Suppressor macrophage treated with lipopolysaccharide for 1 hour (primary cell): ENCODE measurements around the gene RHEB.

Experiments
- DNase-seq, 3 donors: peaks; one replicate each; pipeline ENCODE4 v3.0.0-alpha.2; 2020 to 2022

RHEB gene

DNA sequence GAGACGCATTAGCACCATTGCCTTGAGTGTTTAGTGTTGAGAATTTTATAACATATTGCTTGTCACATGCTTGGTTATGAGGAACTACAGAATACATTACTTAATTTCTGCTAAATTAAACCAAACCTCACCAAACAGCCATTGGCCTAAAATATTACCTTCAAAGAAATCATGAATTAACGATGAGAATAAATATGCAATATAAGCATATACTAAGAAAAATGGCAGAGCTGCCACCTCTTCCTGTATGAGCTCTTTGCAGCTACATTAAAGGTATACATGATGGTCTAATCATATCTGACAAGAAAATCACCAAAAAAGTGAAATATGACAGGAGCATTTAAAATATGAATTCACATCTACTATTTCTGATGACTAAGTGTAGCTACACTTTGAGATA, 5.2 kb upstream of the RHEB start:
- no peak for DNase-seq

- DNase-seq, result no peak
These were observed 4.6 kb upstream of the RHEB start for GRCh38 chr7:151524331-151524730.

DNA sequence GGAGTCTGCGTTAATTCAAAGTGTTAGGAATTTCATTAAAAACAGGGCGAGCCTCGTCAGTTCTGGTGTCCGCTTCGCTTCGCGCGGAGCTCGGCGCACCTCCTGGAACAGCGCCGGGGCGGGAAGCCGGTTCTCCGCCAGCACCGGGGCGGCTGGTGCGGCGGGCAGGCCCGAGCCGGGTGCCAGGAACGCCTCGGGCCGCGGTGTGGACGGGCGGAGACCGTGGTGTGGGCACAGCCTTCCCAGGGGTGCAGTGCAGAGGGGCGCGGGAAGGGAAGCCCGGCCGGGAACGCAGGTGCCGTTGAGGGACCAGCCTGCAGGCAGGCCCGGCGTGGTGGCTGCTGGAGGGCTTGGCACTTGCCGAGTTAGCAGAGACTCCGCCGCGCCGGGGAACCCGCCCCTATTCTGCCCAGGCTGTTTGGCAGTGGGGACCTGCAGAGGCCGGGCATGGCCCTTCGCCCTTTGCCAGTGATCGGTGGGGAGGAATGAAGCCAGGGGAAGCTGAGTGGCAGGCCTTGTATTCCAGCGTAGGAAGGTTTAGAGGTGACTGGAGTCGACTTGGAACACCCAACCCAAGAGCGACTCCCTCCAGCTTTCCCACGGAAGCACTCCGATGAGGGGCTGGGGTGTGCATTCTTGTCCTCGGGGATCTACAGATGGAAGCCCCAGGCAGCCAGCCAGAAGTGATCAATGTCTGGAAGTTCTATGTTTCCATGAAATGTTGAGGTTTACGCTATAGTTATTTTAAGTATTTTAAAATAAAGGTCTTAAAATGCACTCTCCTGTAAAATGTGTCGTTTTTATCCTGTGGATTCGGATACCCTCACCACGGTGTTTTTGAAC, 945 bp upstream of the RHEB start:
- peak; percentile 41 to 69 (median 43) for DNase-seq

GRCh38 chr7:151518947-151519764, 539 bp downstream of the RHEB start:
- DNase-seq, result peak; percentile 74 to 91 (median 81)

GRCh38 chr7:151518105-151518946, 1.4 kb downstream of the RHEB start:
- DNase-seq, result peak; percentile 45 to 54 (median 52)

- no peak for DNase-seq
These were observed 2.0 kb downstream of the RHEB start for GRCh38 chr7:151517601-151518104.

DNA sequence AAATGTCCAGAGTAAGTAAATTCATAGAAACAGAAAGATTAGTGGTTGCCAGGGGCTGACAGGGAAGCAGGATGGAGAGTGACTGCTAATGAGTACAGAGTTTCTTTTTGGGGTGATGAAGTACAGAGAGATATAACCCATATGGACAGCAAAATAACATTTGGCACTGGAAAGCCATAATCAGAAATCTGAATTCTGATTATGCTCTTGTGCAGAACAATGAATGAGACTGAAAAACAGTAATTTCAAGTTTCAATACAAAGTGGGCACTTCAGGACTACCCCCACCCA, 4.5 kb downstream of the RHEB start:
- no peak for DNase-seq

- DNase-seq, result peak; percentile 56 to 81 (median 81)
These were observed 5.0 kb downstream of the RHEB start for GRCh38 chr7:151514461-151515275.

- DNase-seq, result no peak
These were observed 6.6 kb downstream of the RHEB start for GRCh38 chr7:151513133-151513532.

GRCh38 chr7:151512353-151512752, 7.3 kb downstream of the RHEB start:
- no peak for DNase-seq

- DNase-seq, result peak in 2 of 3 donors; percentile 58 to 74
These were observed 7.7 kb downstream of the RHEB start for GRCh38 chr7:151511946-151512345.

GRCh38 chr7:151511270-151511669, 8.4 kb downstream of the RHEB start:
- DNase-seq, result no peak

DNA sequence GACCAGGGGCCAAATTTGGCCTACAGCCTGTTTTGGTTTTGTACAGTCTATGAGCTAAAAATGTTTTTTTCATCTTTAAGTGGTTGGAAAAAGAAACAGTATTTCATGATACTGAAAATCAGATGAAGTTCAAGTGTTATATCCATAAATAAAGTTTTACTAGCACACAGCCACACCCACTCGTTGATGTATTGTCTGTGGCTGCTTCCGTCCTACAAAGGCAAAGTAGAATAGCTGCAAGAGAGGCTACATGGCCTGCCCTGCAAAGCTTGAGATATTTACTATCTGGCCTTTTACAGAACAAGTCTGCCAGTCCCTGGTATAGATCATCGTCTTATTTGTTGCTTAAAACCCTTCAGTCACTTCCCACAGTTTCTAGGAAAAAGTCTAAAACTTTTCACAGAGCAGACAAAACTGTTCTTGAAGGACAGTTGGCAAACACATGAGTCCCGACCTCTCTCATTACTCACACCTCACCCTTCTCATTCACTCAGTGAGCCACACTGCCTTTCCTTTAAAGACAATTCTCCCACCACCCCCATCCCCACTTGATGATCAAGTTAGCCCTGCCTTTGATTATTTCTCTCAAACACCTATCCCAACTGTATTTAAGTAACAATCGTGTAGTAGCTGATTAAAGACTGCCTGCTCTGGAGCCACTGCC, 9.9 kb downstream of the RHEB start:
- no peak for DNase-seq

- DNase-seq, result no peak
These were observed 10.7 kb downstream of the RHEB start for GRCh38 chr7:151508991-151509390.

GRCh38 chr7:151507806-151508205, 11.9 kb downstream of the RHEB start:
- DNase-seq, result no peak

DNA sequence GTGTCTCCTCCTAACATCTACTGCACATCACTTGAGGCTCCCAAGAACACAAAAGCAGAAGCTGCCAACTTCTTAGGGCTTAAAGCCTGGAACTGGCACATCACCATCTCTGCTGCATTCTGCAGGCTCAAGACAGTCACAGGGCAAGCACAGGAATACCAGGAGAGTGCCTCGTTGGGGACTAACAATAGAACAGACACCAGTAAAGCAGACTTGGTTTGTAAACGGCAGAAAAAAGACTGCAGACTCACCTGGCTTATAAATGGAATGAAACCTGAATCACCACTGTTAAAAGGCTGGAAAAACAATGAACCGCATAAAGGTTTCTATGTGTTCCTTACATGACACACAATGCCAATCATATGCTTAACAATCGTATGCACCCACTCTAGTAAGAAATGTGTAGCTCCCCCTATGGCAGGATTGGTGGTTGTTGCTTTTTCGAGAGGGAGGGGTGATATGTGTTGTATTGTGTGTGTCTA, 12.8 kb downstream of the RHEB start:
- no peak for DNase-seq

- no peak for DNase-seq
These were observed 13.7 kb downstream of the RHEB start for GRCh38 chr7:151505836-151506468.

DNA sequence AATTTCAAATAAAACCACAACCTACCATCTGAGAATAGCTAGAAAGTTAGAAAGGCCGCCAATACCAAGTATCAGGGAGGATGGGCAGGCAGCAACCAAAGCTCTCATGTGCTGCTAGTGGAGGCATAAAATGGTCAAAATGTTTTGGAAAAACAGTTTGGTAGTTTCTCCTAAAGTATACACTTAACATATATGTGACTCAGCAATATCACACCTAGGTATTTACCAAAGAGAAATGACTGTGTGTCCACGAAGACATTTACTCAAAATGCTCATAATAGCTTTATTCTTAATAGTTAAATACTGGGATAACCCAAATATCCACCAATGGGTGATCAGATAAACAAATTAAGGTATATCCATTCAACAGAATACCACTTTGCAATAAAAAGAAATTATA, 14.3 kb downstream of the RHEB start:
- DNase-seq, result no peak

- no peak for DNase-seq
These were observed 14.9 kb downstream of the RHEB start for GRCh38 chr7:151504715-151505326.
